Activated CD8-positive, alpha-beta memory T cell treated with anti-CD3 and anti-CD28 coated beads, Interleukin-2, amount 50 U/mL, for 24 hours (primary cell): ENCODE data around the gene RBM26.
"Not testable (repeated sequence)": the region's sequence is repeated elsewhere in the genome, so short reads cannot be mapped to it uniquely, and the experiment has no call there.

Experiments used
- DNase-seq: peaks from one replicate; pipeline ENCODE4 v3.0.0-alpha.2; 2020; ENCODE audit errors: extremely low read depth

Gene RBM26

DNA sequence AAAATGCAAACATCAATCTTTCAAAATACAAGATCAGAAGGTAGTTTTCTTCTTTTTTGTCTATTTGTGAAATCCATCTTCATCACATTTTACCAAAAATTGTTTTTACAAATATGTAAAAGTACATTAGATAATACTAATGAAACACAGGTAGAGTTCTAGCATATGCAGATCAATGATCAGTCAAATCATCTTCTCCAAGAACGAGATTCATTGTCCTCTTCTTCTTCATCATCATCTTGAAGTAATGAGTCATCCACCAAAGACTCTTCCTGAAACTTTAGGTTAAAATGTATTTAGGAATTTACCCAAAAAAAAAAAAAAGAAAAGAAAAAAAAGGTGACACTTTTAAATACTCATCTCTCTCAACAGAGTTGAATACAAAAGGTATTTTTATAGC lies 85.6 kb downstream of the RBM26 start:
- no peak for DNase-seq

GRCh38 chr13:79318664-79319063 lies 87.4 kb downstream of the RBM26 start:
- no peak for DNase-seq

DNA sequence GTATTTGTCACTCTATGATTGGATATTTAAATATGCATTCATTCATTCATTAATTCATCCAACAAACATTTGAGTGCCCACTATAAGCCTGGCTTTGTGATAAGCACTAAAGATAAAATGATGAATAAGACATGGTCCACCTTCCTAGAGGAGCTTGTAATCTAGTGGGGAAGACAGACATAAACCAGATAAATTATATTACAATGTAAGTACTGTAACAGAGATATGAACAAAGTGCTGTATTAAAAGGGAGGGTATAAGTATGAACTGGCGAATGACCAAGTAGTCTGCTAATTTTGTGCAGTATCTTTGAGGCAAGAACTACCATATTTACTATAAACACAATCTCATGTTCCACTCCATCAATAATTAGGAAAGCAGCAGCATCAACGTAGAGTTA lies 88.2 kb downstream of the RBM26 start:
- DNase-seq = no peak

- DNase-seq = no peak
Observed at GRCh38 chr13:79314652-79315051, 91.4 kb downstream of the RBM26 start.

DNA sequence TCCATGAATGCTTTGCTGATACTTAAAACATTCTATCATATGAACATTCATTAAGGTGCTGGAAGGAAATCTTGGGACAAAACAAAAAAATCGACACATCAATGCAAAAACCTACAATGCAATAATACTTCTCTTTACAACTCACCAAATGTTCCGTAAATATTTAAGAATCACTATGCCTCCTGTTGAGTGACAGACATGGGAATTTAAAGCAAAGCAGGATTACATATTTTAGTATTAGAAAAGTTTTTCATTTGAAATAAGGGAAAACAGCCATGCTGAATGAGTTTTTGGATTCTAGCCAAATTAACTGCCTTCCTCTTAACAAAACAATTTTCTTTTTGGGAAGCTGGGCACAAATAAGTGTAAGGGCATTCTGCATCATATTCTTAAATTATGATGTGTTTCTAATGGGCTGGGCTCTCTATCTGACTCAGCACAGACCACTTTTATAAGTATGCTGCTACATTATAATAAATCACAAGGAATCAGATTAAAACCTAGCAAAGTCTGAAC lies 93.7 kb downstream of the RBM26 start:
- no peak for DNase-seq

- DNase-seq = no peak
Observed at GRCh38 chr13:79311386-79311785, 94.7 kb downstream of the RBM26 start.

- DNase-seq = no peak
Observed at GRCh38 chr13:79309690-79310089, 96.4 kb downstream of the RBM26 start.

GRCh38 chr13:79307866-79308298 lies 98.2 kb downstream of the RBM26 start:
- no peak for DNase-seq

GRCh38 chr13:79307433-79307861 lies 98.6 kb downstream of the RBM26 start:
- DNase-seq = no peak

- DNase-seq = no peak
Observed at GRCh38 chr13:79306650-79307049, 99.4 kb downstream of the RBM26 start.

GRCh38 chr13:79297128-79297527 lies 108.9 kb downstream of the RBM26 start:
- DNase-seq = no peak

GRCh38 chr13:79295906-79296706 lies 109.9 kb downstream of the RBM26 start:
- DNase-seq = no peak

DNA sequence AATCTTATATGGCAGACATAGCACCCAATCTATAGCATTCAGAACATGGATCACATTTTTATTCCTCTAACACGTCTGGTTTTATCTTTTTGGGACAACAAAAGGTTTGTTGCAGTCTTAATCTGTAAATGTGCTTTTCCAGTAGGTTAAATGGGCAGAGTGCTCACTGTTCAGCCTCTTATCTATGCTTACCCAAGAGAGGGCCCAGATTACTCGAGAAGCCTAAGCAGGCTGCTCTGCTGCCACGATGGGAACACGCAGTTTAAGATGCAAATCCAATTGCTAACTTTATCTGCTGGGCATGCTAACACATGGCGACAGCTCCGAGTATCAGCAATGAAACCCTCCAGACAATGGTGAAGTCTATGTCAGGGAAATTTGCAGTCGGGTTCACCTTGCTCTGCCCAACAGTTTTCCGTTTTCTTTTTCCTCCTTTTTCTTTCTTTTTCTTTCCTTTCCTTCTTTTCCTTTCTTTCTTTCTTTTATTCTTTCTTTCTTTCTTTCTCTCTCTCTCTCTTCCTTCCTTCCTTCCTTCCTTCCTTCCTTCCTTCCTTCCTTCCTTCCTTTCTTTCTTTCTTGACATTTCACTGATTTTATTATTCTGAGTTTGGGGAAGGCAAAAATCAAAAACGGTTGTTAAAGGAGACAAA lies 115.3 kb downstream of the RBM26 start:
- DNase-seq = no peak

DNA sequence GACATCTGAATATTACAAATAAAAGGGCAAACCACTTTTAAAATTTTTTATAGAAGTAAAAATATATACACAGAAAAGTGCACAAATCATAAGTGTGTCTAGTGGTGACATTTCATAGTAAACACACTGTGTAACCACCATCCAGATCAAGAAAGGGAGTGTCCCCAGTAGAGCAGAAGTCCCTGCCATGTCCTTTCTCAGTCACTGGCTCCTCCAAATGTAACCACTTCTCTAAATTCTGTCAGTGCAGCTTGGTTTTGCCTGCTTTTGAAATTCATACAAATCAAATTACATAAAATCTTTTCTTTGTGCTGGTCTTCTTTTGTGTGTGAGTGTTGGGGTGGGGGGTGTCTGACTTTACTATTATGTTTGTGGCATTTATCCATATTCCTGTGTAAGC lies 116.5 kb downstream of the RBM26 start:
- DNase-seq = no peak

GRCh38 chr13:79287939-79288795 lies 117.9 kb downstream of the RBM26 start:
- no peak for DNase-seq

DNA sequence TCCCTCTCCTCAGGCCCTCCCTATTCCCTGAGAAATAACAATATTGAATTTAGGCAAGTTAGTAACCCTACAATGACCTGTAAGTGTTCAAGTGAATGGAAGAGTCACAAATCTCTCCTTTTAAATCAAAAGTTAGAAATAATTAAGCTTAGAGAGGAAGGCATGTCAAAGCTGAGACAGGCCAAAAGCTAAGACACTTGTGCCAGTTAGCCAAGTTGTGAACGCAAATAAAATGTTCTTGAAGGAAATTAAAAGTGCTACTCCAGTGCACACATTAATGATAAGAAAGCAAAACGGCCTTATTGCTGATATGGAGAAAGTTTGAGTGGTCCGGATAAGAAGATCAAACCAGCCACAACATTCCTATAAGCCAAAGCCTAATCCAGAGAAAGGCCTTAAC lies 120.9 kb downstream of the RBM26 start:
- no peak for DNase-seq

DNA sequence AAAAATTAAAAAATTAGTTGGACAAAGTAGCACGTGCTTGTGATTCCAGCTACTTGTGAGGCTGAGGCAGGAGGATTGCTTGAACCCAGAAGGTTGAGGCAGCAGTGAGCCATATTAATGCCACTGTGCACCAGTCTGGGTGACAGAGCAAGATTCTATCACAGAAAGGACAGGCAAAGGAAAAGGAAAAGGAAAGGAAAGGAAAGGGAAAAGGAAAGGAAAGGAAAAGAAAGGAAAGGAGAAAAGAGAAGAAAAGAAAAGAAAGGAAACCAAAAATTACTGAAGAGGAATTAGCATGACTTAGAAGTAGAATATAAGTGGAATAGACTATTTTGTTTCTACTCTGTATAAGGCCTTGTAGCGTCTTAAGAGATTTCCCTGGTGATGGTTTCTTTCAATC lies 122.3 kb downstream of the RBM26 start:
- no peak for DNase-seq

DNA sequence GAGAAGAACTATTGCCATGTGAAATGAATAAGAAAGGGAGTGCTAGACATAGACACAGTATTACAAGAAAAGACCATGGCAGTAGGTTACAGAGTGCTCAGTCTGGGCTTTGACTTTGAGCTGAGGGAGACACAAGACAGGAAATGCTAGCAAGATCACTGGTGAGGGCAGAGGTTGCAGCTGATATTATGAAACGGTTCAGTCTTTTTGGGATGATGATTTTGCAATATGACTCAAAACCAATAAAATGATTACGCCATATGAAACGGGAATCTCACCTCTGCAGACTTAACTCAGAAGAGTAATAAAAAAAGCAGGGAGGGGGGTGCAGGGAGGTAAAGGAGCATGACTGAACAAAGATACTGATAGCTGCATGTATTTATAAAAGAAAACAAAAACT lies 123.1 kb downstream of the RBM26 start:
- DNase-seq = no peak

DNA sequence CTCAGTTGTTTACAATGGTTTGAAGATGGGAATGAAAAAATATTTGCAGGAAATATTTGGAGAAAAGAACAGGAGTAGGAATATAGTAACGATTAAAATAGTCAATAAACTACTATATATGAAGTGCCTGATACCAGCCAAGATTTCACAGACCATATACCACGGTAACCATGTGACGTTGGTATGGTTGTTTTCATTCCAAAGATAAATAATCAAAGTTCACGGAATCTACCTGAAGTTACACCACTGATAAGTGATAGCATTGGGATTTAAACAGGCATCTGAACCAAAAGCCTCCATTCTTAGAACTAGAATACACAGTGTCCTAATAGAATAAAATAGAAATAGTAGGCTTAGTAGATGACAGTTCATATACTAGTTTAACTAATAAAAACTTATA lies 123.5 kb downstream of the RBM26 start:
- DNase-seq = no peak

DNA sequence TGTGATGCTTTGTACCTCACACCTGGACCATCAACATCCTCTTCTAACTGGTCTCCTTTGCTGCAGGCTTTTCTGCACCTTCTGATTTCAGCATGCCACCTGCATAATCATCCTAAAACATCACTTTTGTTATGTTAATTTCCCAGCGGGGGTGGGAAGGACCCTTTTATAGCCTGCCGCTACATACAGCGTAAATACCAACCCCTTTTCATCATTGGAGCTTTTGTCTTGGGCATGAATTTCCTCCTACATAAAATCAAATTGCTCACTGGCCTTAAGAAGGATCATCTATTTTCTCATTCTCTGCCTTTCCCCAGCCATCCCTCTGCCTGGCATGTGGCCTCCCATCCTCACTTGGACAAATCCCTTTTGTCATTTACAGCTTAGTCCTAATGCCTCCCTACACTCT lies 124.7 kb downstream of the RBM26 start:
- no peak for DNase-seq

GRCh38 chr13:79279735-79280134 lies 126.3 kb downstream of the RBM26 start:
- DNase-seq = not testable (repeated sequence)

DNA sequence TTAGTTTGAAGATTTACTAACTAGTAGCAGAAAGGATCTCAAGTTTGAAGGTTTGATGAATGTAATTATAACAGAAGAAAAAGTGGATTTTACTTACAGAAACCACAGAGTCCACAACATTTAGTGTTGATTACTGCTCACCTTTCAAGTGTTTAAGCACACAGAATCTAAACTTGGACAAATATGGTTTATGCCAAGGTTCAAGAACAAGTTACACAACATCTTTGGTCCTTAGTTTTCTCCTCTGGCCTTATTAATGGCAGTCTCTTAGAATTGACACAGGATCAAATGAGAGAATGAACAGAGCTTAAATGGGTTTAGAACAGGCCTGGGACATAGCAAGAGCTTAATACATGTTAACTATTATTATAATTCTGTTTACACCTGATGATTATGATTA lies 133.0 kb downstream of the RBM26 start:
- DNase-seq = no peak
